Measurements from ENCODE around the gene ATXN2L. TPM values are rescaled to one million over a fixed set of nuclear protein-coding genes. Genes with fewer than 3 reads are reported as not detected.

Gene ATXN2L
- total and polyA plus RNA-seq, 2 of the 13 experiments (the other 11 are each of a cell fraction or from before 2014, with no cell fraction given), result 40.8 to 55.1 TPM

DNA sequence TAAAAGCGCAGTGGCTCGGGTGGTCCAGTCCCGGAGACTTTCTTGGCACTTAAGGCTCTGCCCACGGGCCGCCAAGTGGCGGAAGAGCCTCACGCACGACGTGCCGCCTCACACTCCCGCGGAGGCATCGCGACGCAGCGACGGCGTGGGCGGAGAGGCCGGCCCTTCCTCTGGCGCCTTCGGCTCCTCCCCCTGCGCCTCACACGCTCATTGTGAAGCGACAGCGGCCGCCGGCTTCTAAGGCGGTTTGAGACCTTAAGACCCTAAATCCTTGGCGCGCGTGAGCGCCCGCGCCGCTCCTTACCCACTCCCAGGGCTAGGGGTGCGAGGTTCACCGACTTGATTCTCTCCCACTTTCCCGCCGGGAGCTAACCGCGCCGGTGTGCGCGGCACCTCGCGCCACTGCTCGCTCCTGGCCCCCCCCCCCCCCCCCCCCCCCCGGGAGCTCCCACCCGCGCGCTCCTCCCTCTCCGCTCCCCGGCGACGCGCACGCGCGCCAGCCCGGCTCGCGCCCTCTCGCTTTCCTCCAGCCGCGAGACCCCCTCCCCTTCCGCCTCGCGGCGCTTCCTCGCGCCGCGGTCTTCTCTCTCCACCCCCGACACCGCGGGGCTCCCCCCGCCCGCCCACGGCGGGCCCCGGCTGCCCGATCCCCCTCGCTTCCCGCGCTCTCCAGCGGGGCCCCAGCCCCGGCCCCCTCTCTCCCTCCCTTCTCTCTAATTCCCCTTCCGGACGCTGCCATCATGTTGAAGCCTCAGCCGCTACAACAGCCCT, at the start of gene ATXN2L (continued):
- TF ChIP-seq HNF4G (IDR thresholded peaks at IDR 0.05; ENCODE audit: borderline replicate concordance, low read depth, low read length), result no peak
- TF ChIP-seq HNF4G (CRISPR knock-in tag; IDR thresholded peaks at IDR 0.05; ENCODE audit: borderline replicate concordance, low read depth), result 0 out of 2 replicates have a peak, but pooled peaks have one; percentile 49
- TF ChIP-seq HNRNPL (IDR thresholded peaks at IDR 0.05; ENCODE audit: low read depth, low read length), result peak; percentile 90
- TF ChIP-seq, protein P1, sequence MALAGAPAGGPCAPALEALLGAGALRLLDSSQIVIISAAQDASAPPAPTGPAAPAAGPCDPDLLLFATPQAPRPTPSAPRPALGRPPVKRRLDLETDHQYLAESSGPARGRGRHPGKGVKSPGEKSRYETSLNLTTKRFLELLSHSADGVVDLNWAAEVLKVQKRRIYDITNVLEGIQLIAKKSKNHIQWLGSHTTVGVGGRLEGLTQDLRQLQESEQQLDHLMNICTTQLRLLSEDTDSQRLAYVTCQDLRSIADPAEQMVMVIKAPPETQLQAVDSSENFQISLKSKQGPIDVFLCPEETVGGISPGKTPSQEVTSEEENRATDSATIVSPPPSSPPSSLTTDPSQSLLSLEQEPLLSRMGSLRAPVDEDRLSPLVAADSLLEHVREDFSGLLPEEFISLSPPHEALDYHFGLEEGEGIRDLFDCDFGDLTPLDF (CRISPR knock-in tag; IDR thresholded peaks at IDR 0.05), result peak; percentile 88
- peak; percentile 96 for TF ChIP-seq HOXA3 (CRISPR knock-in tag; IDR thresholded peaks at IDR 0.05)
- TF ChIP-seq, protein P2, sequence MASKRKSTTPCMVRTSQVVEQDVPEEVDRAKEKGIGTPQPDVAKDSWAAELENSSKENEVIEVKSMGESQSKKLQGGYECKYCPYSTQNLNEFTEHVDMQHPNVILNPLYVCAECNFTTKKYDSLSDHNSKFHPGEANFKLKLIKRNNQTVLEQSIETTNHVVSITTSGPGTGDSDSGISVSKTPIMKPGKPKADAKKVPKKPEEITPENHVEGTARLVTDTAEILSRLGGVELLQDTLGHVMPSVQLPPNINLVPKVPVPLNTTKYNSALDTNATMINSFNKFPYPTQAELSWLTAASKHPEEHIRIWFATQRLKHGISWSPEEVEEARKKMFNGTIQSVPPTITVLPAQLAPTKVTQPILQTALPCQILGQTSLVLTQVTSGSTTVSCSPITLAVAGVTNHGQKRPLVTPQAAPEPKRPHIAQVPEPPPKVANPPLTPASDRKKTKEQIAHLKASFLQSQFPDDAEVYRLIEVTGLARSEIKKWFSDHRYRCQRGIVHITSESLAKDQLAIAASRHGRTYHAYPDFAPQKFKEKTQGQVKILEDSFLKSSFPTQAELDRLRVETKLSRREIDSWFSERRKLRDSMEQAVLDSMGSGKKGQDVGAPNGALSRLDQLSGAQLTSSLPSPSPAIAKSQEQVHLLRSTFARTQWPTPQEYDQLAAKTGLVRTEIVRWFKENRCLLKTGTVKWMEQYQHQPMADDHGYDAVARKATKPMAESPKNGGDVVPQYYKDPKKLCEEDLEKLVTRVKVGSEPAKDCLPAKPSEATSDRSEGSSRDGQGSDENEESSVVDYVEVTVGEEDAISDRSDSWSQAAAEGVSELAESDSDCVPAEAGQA (IDR thresholded peaks at IDR 0.05; ENCODE audit: low read depth), result peak; percentile 93
- TF ChIP-seq, protein P2 (CRISPR knock-in tag; IDR thresholded peaks at IDR 0.05; ENCODE audit: borderline replicate concordance), result peak; percentile 39; the same call in 1 of the 2 replicates
- peak; percentile 100 for TF ChIP-seq YEATS2 (CRISPR knock-in tag; IDR thresholded peaks at IDR 0.05; ENCODE audit: borderline replicate concordance)
- peak; percentile 77; the same call in 1 of the 2 replicates for TF ChIP-seq ZMYM3 (CRISPR knock-in tag; IDR thresholded peaks at IDR 0.05)
- TF ChIP-seq HNF4A (CRISPR knock-in tag; IDR thresholded peaks at IDR 0.05), result no peak; the same call in 1 of the 2 replicates
- TF ChIP-seq MZF1 (CRISPR knock-in tag; IDR thresholded peaks at IDR 0.05; ENCODE audit: borderline replicate concordance), result 0 out of 2 replicates have a peak, but pooled peaks have one; percentile 43
- TF ChIP-seq PHB2 (IDR thresholded peaks at IDR 0.05; ENCODE audit: partially characterized antibody), result no peak
- TF ChIP-seq ZNF253 (CRISPR knock-in tag; IDR thresholded peaks at IDR 0.05; ENCODE audit: borderline replicate concordance), result no peak
- TF ChIP-seq PITX1 (CRISPR knock-in tag; IDR thresholded peaks at IDR 0.05), result peak; percentile 87
- peak; percentile 37 for TF ChIP-seq HMG20A (CRISPR knock-in tag; IDR thresholded peaks at IDR 0.05; ENCODE audit: borderline replicate concordance)
- TF ChIP-seq NFKB2 (CRISPR knock-in tag; IDR thresholded peaks at IDR 0.05; ENCODE audit: borderline replicate concordance), result peak; percentile 93; the same call in 1 of the 2 replicates
- TF ChIP-seq, protein P3, sequence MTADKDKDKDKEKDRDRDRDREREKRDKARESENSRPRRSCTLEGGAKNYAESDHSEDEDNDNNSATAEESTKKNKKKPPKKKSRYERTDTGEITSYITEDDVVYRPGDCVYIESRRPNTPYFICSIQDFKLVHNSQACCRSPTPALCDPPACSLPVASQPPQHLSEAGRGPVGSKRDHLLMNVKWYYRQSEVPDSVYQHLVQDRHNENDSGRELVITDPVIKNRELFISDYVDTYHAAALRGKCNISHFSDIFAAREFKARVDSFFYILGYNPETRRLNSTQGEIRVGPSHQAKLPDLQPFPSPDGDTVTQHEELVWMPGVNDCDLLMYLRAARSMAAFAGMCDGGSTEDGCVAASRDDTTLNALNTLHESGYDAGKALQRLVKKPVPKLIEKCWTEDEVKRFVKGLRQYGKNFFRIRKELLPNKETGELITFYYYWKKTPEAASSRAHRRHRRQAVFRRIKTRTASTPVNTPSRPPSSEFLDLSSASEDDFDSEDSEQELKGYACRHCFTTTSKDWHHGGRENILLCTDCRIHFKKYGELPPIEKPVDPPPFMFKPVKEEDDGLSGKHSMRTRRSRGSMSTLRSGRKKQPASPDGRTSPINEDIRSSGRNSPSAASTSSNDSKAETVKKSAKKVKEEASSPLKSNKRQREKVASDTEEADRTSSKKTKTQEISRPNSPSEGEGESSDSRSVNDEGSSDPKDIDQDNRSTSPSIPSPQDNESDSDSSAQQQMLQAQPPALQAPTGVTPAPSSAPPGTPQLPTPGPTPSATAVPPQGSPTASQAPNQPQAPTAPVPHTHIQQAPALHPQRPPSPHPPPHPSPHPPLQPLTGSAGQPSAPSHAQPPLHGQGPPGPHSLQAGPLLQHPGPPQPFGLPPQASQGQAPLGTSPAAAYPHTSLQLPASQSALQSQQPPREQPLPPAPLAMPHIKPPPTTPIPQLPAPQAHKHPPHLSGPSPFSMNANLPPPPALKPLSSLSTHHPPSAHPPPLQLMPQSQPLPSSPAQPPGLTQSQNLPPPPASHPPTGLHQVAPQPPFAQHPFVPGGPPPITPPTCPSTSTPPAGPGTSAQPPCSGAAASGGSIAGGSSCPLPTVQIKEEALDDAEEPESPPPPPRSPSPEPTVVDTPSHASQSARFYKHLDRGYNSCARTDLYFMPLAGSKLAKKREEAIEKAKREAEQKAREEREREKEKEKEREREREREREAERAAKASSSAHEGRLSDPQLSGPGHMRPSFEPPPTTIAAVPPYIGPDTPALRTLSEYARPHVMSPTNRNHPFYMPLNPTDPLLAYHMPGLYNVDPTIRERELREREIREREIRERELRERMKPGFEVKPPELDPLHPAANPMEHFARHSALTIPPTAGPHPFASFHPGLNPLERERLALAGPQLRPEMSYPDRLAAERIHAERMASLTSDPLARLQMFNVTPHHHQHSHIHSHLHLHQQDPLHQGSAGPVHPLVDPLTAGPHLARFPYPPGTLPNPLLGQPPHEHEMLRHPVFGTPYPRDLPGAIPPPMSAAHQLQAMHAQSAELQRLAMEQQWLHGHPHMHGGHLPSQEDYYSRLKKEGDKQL (CRISPR knock-in tag; IDR thresholded peaks at IDR 0.05; ENCODE audit: low read depth), result 0 out of 2 replicates have a peak, but pooled peaks have one; percentile 15
